HG03354 (cell line): ENCODE measurements around the gene SH2D2A.
A peak's percentile ranks its signal among the peaks of the same experiment; 100 is the strongest.
"Not testable (repeated sequence)": the region's sequence is repeated elsewhere in the genome, so short reads cannot be mapped to it uniquely, and the experiment has no call there.

Source experiments
- ATAC-seq: cut with Tn5 transposase; IDR thresholded peaks from one replicate; pipeline ENCODE4 v1.9.1; 2021; ENCODE audit warnings: mild to moderate bottlenecking; ENCODE audit not compliant: unreplicated experiment, poor library complexity, severe bottlenecking

The SH2D2A gene

GRCh38 chr1:156781585-156782186 is 35.0 kb downstream of the SH2D2A start:
- ATAC-seq = no peak

- no peak for ATAC-seq
Observed at GRCh38 chr1:156777573-156777972, 39.1 kb downstream of the SH2D2A start.

- ATAC-seq = no peak
Observed at GRCh38 chr1:156776942-156777341, 39.7 kb downstream of the SH2D2A start.

- ATAC-seq = no peak
Observed at GRCh38 chr1:156775799-156776198, 40.8 kb downstream of the SH2D2A start.

- no peak for ATAC-seq
Observed at GRCh38 chr1:156773607-156774006, 43.0 kb downstream of the SH2D2A start.

- ATAC-seq = no peak
Observed at GRCh38 chr1:156772728-156773497, 43.7 kb downstream of the SH2D2A start.

- ATAC-seq = no peak
Observed at GRCh38 chr1:156772222-156772621, 44.4 kb downstream of the SH2D2A start.

- no peak for ATAC-seq
Observed at GRCh38 chr1:156768610-156769295, 47.9 kb downstream of the SH2D2A start.

- ATAC-seq = peak; percentile 9
Observed at GRCh38 chr1:156767879-156768604, 48.6 kb downstream of the SH2D2A start.

- peak; percentile 96 for ATAC-seq
Observed at GRCh38 chr1:156767101-156767878, 49.4 kb downstream of the SH2D2A start, which contains the start of gene PRCC. TSS of gene PRCC (plus strand) at chr1:156767535. CDS start at chr1:156767772, 237 bp downstream.

GRCh38 chr1:156766298-156767100 is 50.1 kb downstream of the SH2D2A start:
- peak; percentile 13 for ATAC-seq

GRCh38 chr1:156765666-156766065 is 51.0 kb downstream of the SH2D2A start:
- no peak for ATAC-seq

- not testable (repeated sequence) for ATAC-seq
Observed at GRCh38 chr1:156765136-156765535, 51.5 kb downstream of the SH2D2A start.

GRCh38 chr1:156760796-156761104 is 55.9 kb downstream of the SH2D2A start:
- no peak for ATAC-seq

- no peak for ATAC-seq
Observed at GRCh38 chr1:156760092-156760795, 56.4 kb downstream of the SH2D2A start.

GRCh38 chr1:156757572-156758253 is 58.9 kb downstream of the SH2D2A start:
- ATAC-seq = not testable (repeated sequence)

- no peak for ATAC-seq
Observed at GRCh38 chr1:156756355-156756754, 60.3 kb downstream of the SH2D2A start.
